SJSA1 (cell line): ENCODE measurements around the gene PYDC1. TPM values are rescaled to one million over a fixed set of nuclear protein-coding genes. Genes with fewer than 3 reads are reported as not detected.
A peak's percentile ranks its signal among the peaks of the same experiment; 100 is the strongest.

Source experiments
- DNase-seq, 2 experiments: peaks; one replicate each; pipeline ENCODE4 v3.0.0-alpha.2; 2015 to 2020; ENCODE audit warnings: low spot score in 2 of 2, low read depth in 1 of 2
- H3K27ac ChIP-seq: fragments of 250-450 bp; sonication (Bioruptor Pico); 2 replicates; pipeline ENCODE4 v1.5.1; 2020; ENCODE audit warnings: mild to moderate bottlenecking, moderate library complexity
- H3K27me3 ChIP-seq: fragments of 250-450 bp; sonication (Bioruptor Pico); replicated peaks from 2 replicates; pipeline ENCODE4 v1.5.1; 2020; ENCODE audit warnings: mild to moderate bottlenecking, moderate library complexity
- H3K36me3 ChIP-seq: fragments of 250-450 bp; sonication (Bioruptor Pico); 2 replicates; pipeline ENCODE4 v1.5.1; 2020; ENCODE audit warnings: mild to moderate bottlenecking
- H3K4me1 ChIP-seq: fragments of 250-450 bp; sonication (Bioruptor Pico); replicated peaks from 2 replicates; pipeline ENCODE4 v1.6.1; 2021; ENCODE audit warnings: mild to moderate bottlenecking
- H3K4me3 ChIP-seq: fragments of 250-450 bp; sonication (Bioruptor Pico); 2 replicates; pipeline ENCODE4 v1.5.1; 2020; ENCODE audit warnings: mild to moderate bottlenecking
- H3K9me3 ChIP-seq: fragments of 250-450 bp; sonication (Bioruptor Pico); replicated peaks from 2 replicates; pipeline ENCODE4 v1.5.1; 2020; ENCODE audit warnings: mild to moderate bottlenecking
- total RNA-seq: library from RNA; depleted of rRNA; stranded (reverse); fragments of >200 nt; shearing (Covaris generic); gene quantifications from 2 replicates; pipeline ENCODE4 v1.2.3, GENCODE V29; 2014

PYDC1 gene
- total RNA-seq, 1 experiment from 2014 or later: not detected

DNA sequence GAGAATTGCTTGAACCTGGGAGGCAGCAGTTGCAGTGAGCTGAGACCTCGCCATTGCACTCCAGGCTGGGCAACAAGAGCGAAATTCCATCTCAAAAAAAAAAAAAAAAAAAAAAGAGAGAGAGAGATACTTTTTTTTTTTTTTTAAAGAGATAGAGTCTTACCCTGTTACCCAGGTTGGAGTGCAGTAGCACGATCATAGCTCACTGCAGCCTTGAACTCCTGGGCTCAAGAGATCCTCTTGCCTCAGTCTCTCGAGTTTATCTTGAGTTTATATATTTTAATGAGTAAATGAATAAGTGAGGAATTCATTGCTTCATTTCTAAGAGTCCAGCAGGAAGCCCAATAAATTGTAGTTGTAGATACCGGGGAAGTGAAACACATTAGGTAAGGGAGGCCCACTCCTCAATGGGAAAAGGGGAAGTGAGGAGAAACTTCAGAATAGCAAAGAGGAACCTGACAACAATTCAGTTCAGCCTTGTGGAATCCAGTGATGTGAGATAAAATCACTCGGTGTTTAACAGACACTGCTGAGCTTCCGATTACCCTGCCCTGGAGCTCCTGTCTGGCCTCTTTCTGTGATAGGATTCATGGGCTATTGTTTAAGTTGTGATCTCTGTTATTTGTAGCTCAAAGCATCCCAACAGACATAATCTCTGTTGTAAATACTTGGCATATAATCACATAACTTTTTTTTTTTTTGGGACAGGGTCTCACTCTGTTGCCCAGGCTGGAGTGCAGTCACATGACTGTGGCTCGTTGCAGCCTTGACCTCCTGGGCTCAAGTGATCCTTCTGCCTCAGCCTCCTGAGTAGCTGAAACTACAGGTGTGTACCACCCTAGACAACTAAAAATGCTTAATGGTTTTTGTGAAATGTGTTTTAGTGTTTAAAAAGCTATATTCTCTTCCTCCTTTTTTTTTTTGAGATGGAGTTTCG is 27.1 kb upstream of the PYDC1 start:
- H3K36me3 ChIP-seq: no peaks in the 10 kb centered on the region
- H3K27ac ChIP-seq: no peak overlapping the region
- H3K27me3 ChIP-seq: peaks cover 39% of the 10 kb centered on the region
- no peak overlapping the region for H3K4me3 ChIP-seq
- H3K9me3 ChIP-seq: no peaks in the 10 kb centered on the region
- H3K4me1 ChIP-seq: no peaks in the 10 kb centered on the region
- no peak for DNase-seq

GRCh38 chr16:31242206-31242605 is 25.3 kb upstream of the PYDC1 start:
- H3K4me1 ChIP-seq: no peaks in the 10 kb centered on the region
- H3K4me3 ChIP-seq: no peak overlapping the region
- H3K9me3 ChIP-seq: no peaks in the 10 kb centered on the region
- no peak overlapping the region for H3K27ac ChIP-seq
- H3K27me3 ChIP-seq: peaks cover 29% of the 10 kb centered on the region
- DNase-seq: no peak
- H3K36me3 ChIP-seq: no peaks in the 10 kb centered on the region

GRCh38 chr16:31238041-31238440 is 21.1 kb upstream of the PYDC1 start:
- H3K27me3 ChIP-seq: peaks cover 11% of the 10 kb centered on the region
- H3K9me3 ChIP-seq: no peaks in the 10 kb centered on the region
- no peak overlapping the region for H3K27ac ChIP-seq
- no peaks in the 10 kb centered on the region for H3K4me1 ChIP-seq
- no peak for DNase-seq
- H3K36me3 ChIP-seq: no peaks in the 10 kb centered on the region
- H3K4me3 ChIP-seq: no peak overlapping the region

- Histone ChIP-seq H3K4me3 (no peak overlapping the region), H3K4me1 (no peaks in the 10 kb centered on the region), H3K9me3 (no peaks in the 10 kb centered on the region), H3K27me3 (no peaks in the 10 kb centered on the region), H3K27ac (no peak overlapping the region), H3K36me3 (no peaks in the 10 kb centered on the region)
- DNase-seq: no peak
These were observed 12.6 kb upstream of the PYDC1 start for GRCh38 chr16:31229501-31229900.

GRCh38 chr16:31228206-31228605 is 11.3 kb upstream of the PYDC1 start:
- Histone ChIP-seq H3K4me1 (no peaks in the 10 kb centered on the region), H3K36me3 (no peaks in the 10 kb centered on the region), H3K9me3 (no peaks in the 10 kb centered on the region), H3K4me3 (no peak overlapping the region), H3K27me3 (no peaks in the 10 kb centered on the region), H3K27ac (no peak overlapping the region)
- no peak for DNase-seq

DNA sequence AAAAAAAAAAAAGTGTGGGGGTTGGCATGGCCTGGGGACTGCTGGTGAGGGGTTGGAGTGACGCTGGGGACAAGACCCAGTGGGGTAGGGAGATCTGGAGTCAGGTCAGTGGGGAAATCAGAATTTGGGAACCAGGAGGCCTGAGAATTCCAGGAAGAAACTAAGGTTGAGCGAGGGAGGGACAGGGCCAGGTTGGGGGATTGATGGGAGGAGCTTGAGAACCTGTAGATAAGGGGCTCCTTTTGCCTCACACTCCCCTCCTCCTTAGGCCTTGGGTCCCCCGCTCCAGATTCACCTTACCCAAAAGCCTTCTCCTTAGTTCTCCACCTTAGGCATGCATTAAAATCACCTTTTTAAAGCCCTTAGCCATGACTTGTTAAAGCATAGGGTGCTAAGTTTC is 8.3 kb upstream of the PYDC1 start:
- Histone ChIP-seq H3K9me3 (no peaks in the 10 kb centered on the region), H3K36me3 (no peaks in the 10 kb centered on the region), H3K27ac (no peak overlapping the region), H3K27me3 (peaks cover 6% of the 10 kb centered on the region; the same call in 1 of the 2 replicates), H3K4me1 (no peaks in the 10 kb centered on the region), H3K4me3 (no peak overlapping the region)
- no peak for DNase-seq

GRCh38 chr16:31224092-31224955 is 7.4 kb upstream of the PYDC1 start:
- Histone ChIP-seq H3K27ac (no peak overlapping the region), H3K4me1 (no peaks in the 10 kb centered on the region), H3K27me3 (peaks cover 6% of the 10 kb centered on the region; the same call in 1 of the 2 replicates), H3K4me3 (no peak overlapping the region), H3K36me3 (no peaks in the 10 kb centered on the region), H3K9me3 (no peaks in the 10 kb centered on the region)
- no peak for DNase-seq

DNA sequence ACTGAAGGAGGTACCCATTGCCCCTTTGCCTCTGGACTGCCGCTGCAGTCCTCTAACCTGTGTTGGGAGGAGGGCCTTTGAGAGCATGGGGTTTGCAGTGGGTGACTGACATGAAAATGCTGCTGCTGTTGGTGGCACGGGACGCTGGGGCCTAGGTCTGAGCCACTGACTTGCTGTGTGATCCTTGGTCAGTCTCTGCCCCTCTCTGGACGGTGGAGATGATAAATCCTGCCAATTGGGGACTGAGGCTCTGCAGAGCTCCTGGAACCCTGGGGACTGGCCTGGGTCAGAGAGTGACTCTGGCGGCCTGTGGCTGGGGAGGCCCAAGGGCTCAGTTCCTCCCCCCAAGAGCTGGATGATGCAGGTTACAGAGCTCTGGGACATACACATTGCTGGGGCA is 6.1 kb upstream of the PYDC1 start:
- Histone ChIP-seq H3K27ac (no peak overlapping the region), H3K4me1 (no peaks in the 10 kb centered on the region), H3K4me3 (no peak overlapping the region), H3K36me3 (no peaks in the 10 kb centered on the region), H3K27me3 (peaks cover 10% of the 10 kb centered on the region; the same call in 1 of the 2 replicates), H3K9me3 (no peaks in the 10 kb centered on the region)
- no peak for DNase-seq

DNA sequence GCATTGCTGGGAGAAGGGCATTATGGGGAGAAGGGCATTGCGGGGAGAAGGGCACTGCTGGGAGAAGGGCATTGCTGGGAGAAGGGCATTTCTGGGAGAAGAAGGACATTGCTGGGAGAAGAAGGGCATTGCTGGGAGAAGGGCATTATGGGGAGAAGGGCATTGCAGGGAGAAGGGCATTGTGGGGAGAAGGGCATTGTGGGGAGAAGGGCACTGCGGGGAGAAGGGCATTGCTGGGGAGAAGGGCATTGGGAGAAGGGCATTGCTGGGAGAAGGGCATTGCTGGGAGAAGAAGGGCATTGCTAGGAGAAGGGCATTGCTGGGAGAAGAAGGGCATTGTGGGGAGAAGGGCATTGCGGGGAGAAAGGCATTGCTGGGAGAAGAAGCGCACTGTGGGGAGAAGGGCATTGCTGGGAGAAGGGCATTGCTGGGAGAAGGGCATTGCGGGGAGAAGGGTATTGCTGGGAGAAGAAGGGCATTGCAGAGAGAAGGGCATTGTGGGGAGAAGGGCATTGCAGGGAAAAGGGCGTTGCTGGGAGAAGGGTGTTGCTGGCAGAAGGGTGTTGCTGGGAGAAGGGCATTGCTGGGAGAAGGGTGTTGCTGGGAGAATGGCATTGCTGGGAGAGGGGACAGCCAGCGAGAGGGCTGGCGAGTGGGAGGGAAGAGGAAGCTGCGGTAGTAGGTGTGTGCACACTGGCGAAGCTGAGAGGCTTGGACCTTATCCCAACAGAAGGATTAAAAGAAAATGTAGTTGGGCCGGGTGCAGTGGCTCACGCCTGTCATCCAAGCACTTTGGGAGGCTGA is 4.6 kb upstream of the PYDC1 start:
- H3K27ac ChIP-seq: no peak overlapping the region
- peaks cover 25% of the 10 kb centered on the region for H3K27me3 ChIP-seq
- no peak overlapping the region for H3K4me3 ChIP-seq
- no peaks in the 10 kb centered on the region for H3K9me3 ChIP-seq
- H3K4me1 ChIP-seq: no peaks in the 10 kb centered on the region
- no peaks in the 10 kb centered on the region for H3K36me3 ChIP-seq
- no peak for DNase-seq

GRCh38 chr16:31219154-31219741 is 2.3 kb upstream of the PYDC1 start:
- H3K36me3 ChIP-seq: no peaks in the 10 kb centered on the region
- no peak for DNase-seq
- peaks cover 48% of the 10 kb centered on the region for H3K27me3 ChIP-seq
- H3K27ac ChIP-seq: no peak overlapping the region
- H3K9me3 ChIP-seq: no peaks in the 10 kb centered on the region
- peaks cover 11% of the 10 kb centered on the region for H3K4me1 ChIP-seq
- H3K4me3 ChIP-seq: no peak overlapping the region

GRCh38 chr16:31217136-31217530 is 198 bp upstream of the PYDC1 start:
- Histone ChIP-seq H3K4me1 (peaks cover 11% of the 10 kb centered on the region), H3K36me3 (no peaks in the 10 kb centered on the region), H3K27ac (no peak overlapping the region), H3K9me3 (no peaks in the 10 kb centered on the region), H3K27me3 (peaks cover 57% of the 10 kb centered on the region), H3K4me3 (no peak overlapping the region)
- DNase-seq: no peak

DNA sequence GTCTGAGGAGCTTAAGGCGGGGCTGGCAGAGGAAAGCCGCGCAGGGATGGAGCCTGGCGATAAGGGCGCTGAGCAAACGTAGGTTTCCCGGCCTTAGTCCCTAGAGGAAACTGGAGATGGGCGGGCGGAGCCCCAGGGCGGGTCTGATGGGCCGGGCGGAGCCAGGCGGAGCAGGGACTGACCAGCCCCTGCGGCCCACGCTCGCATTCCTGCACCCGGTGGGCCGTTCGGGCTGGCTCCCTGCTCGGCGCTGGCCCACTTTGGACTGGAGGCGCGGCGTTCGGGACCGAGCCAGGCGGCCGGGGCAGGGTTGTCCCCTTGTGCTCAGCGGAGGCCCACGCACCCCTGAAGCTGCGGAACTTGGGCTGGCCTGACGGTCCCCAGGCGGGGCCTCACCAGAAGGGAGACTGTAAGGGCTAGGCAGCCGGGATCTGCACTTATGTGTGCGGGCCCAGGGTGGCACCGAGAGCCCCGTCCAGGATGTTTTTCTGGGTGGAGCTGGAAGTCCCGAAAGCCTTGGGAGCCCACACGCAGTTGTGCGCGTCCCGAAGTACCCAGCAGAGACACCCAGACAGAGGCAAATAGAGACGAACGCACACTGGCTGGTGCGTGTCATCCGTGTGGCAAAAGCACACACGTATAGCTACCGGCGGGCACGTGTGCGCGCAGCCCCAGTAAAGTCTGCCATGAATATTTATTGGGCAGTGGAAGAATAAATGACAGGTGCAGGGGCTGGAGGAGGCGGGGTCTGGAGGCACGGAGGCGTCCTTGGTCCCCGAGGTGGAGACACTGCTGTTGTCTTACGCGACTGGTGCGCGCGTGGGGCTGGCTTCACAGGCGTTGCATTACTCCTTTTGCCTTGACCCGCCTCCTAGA is 1.4 kb downstream of the PYDC1 start:
- Histone ChIP-seq H3K27me3 (peaks cover 54% of the 10 kb centered on the region), H3K36me3 (no peaks in the 10 kb centered on the region), H3K27ac (no peak overlapping the region), H3K4me1 (peaks cover 11% of the 10 kb centered on the region), H3K9me3 (no peaks in the 10 kb centered on the region), H3K4me3 (peak overlapping the region; percentile 20)
- DNase-seq: no peak
